ENCODE data around the gene UBR2. TPM values are rescaled to one million over a fixed set of nuclear protein-coding genes. Genes with fewer than 3 reads are reported as not detected.

UBR2 gene
- total RNA-seq, 1 experiment from 2014 or later: 13.1 TPM

GRCh38 chr6:42704251-42704936, 140.6 kb downstream of the UBR2 start:
- Histone ChIP-seq H3K27me3 (ENCODE audit: control insufficient read depth, insufficient read depth, low read length) (no peaks in the 10 kb centered on the region), H3K4me3 (ENCODE audit: insufficient read depth, low read depth, low read length) (peak overlapping the region; percentile 56), H3K36me3 (replicated peaks; ENCODE audit: control insufficient read depth, insufficient read depth, low read length) (no peaks in the 10 kb centered on the region)
- peak; percentile 73 for DNase-seq

DNA sequence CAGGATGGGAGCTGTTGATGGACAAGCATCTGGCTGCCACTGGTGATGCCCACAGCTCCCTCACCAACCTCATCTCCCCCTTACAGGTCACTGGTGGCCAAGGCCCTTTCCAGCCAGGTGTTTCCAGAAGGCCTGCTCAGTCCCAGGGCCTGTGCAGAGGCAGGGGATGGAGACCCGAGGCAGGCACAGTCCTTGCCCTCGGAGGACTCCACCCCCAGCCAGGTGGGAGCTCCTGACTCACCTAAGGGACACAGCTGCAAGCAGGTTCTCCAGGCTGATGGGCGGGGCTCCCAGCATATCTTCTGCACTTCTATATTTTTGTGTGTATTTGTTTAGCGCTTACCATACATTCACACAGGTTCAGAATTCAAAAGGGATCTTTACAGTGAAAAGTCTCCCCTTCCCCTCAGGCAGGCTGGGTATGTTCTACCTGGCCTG, 141.1 kb downstream of the UBR2 start:
- DNase-seq: no peak
- no peaks in the 10 kb centered on the region for H3K36me3 ChIP-seq (replicated peaks; ENCODE audit: control insufficient read depth, insufficient read depth, low read length)
- no peak overlapping the region for H3K4me3 ChIP-seq (ENCODE audit: insufficient read depth, low read depth, low read length)
- H3K27me3 ChIP-seq (ENCODE audit: control insufficient read depth, insufficient read depth, low read length): no peaks in the 10 kb centered on the region

GRCh38 chr6:42707595-42707994, 143.8 kb downstream of the UBR2 start:
- no peaks in the 10 kb centered on the region; the same call in 1 of the 2 replicates for H3K27me3 ChIP-seq (ENCODE audit: control insufficient read depth, insufficient read depth, low read length)
- no peak for DNase-seq
- no peaks in the 10 kb centered on the region for H3K36me3 ChIP-seq (replicated peaks; ENCODE audit: control insufficient read depth, insufficient read depth, low read length)
- H3K4me3 ChIP-seq (ENCODE audit: insufficient read depth, low read depth, low read length): no peak overlapping the region

GRCh38 chr6:42708096-42708495, 144.3 kb downstream of the UBR2 start:
- Histone ChIP-seq H3K4me3 (ENCODE audit: insufficient read depth, low read depth, low read length) (no peak overlapping the region), H3K27me3 (ENCODE audit: control insufficient read depth, insufficient read depth, low read length) (no peaks in the 10 kb centered on the region; the same call in 1 of the 2 replicates), H3K36me3 (replicated peaks; ENCODE audit: control insufficient read depth, insufficient read depth, low read length) (no peaks in the 10 kb centered on the region)
- DNase-seq: no peak

GRCh38 chr6:42709871-42710270, 146.0 kb downstream of the UBR2 start:
- H3K27me3 ChIP-seq (ENCODE audit: control insufficient read depth, insufficient read depth, low read length): no peaks in the 10 kb centered on the region; the same call in 1 of the 2 replicates
- no peak for DNase-seq
- no peak overlapping the region for H3K4me3 ChIP-seq (ENCODE audit: insufficient read depth, low read depth, low read length)
- no peaks in the 10 kb centered on the region for H3K36me3 ChIP-seq (replicated peaks; ENCODE audit: control insufficient read depth, insufficient read depth, low read length)

GRCh38 chr6:42710316-42710715, 146.5 kb downstream of the UBR2 start:
- no peaks in the 10 kb centered on the region for H3K36me3 ChIP-seq (replicated peaks; ENCODE audit: control insufficient read depth, insufficient read depth, low read length)
- peak; percentile 68 for DNase-seq
- no peaks in the 10 kb centered on the region; the same call in 1 of the 2 replicates for H3K27me3 ChIP-seq (ENCODE audit: control insufficient read depth, insufficient read depth, low read length)
- H3K4me3 ChIP-seq (ENCODE audit: insufficient read depth, low read depth, low read length): no peak overlapping the region

DNA sequence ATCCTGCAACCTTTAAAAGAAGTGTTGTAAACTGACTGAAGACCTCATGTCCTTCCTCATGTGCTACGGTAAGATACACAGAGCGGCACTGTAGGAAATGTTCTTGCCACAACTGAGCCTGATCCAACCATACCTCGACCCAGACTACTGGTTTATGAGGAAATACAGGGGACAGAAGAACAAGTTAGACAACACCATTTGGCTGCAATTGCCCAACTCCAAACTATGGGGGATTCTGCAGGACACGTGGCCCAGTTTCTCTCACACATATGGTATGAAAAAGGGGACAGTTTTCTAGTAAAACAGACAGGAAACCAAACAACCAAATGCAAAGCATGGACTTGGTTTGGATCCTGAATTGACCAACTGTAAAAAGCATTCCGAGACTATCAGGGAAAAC, 148.1 kb downstream of the UBR2 start:
- Histone ChIP-seq H3K36me3 (replicated peaks; ENCODE audit: control insufficient read depth, insufficient read depth, low read length) (no peaks in the 10 kb centered on the region), H3K4me3 (ENCODE audit: insufficient read depth, low read depth, low read length) (no peak overlapping the region), H3K27me3 (ENCODE audit: control insufficient read depth, insufficient read depth, low read length) (no peaks in the 10 kb centered on the region; the same call in 1 of the 2 replicates)
- DNase-seq: no peak

- DNase-seq: no peak
- no peaks in the 10 kb centered on the region; the same call in 1 of the 2 replicates for H3K27me3 ChIP-seq (ENCODE audit: control insufficient read depth, insufficient read depth, low read length)
- H3K4me3 ChIP-seq (ENCODE audit: insufficient read depth, low read depth, low read length): no peak overlapping the region
- no peaks in the 10 kb centered on the region for H3K36me3 ChIP-seq (replicated peaks; ENCODE audit: control insufficient read depth, insufficient read depth, low read length)
Observed at GRCh38 chr6:42714098-42714761, 150.4 kb downstream of the UBR2 start.

- Histone ChIP-seq H3K4me3 (ENCODE audit: insufficient read depth, low read depth, low read length) (no peak overlapping the region), H3K27me3 (ENCODE audit: control insufficient read depth, insufficient read depth, low read length) (no peaks in the 10 kb centered on the region; the same call in 1 of the 2 replicates), H3K36me3 (replicated peaks; ENCODE audit: control insufficient read depth, insufficient read depth, low read length) (no peaks in the 10 kb centered on the region)
- no peak for DNase-seq
Observed at GRCh38 chr6:42715871-42716270, 152.0 kb downstream of the UBR2 start.

DNA sequence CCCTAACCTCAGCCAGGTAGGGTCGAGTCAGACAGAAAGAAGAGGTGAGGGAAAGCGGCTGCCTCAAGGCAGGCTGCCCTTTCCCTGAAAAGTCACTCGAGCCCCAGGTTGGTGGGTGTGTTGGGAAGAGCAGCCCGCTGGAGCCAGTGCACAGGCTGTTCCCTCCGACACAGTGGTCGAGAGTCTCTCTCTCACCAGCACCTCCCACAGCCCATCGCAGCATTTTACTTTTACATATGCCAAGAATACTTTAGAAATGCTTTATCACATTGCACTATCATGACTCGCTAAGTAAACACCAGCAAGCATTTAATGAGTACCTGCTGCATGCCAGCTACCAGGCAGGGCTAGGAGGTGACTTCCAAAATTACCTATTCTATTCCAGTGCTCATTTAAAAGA, 156.9 kb downstream of the UBR2 start:
- Histone ChIP-seq H3K36me3 (replicated peaks; ENCODE audit: control insufficient read depth, insufficient read depth, low read length) (no peaks in the 10 kb centered on the region), H3K27me3 (ENCODE audit: control insufficient read depth, insufficient read depth, low read length) (no peaks in the 10 kb centered on the region), H3K4me3 (ENCODE audit: insufficient read depth, low read depth, low read length) (no peak overlapping the region)
- DNase-seq: no peak

GRCh38 chr6:42722497-42722896, 158.7 kb downstream of the UBR2 start, which contains the start of gene PRPH2:
Gene PRPH2 (minus strand): TSS chr6:42722597. CDS start chr6:42722334, 263 bp downstream.
- DNase-seq: no peak
- H3K4me3 ChIP-seq (ENCODE audit: insufficient read depth, low read depth, low read length): no peak within 1 kb of the TSS
- H3K36me3 ChIP-seq (replicated peaks; ENCODE audit: control insufficient read depth, insufficient read depth, low read length): no peaks in the 10 kb centered on the region
- no peaks in the 10 kb centered on the region for H3K27me3 ChIP-seq (ENCODE audit: control insufficient read depth, insufficient read depth, low read length)

- H3K36me3 ChIP-seq (replicated peaks; ENCODE audit: control insufficient read depth, insufficient read depth, low read length): no peaks in the 10 kb centered on the region
- DNase-seq: no peak
- H3K27me3 ChIP-seq (ENCODE audit: control insufficient read depth, insufficient read depth, low read length): no peaks in the 10 kb centered on the region
- no peak overlapping the region for H3K4me3 ChIP-seq (ENCODE audit: insufficient read depth, low read depth, low read length)
Observed at GRCh38 chr6:42724825-42725224, 161.0 kb downstream of the UBR2 start.

GRCh38 chr6:42726026-42726425, 162.2 kb downstream of the UBR2 start:
- no peaks in the 10 kb centered on the region for H3K27me3 ChIP-seq (ENCODE audit: control insufficient read depth, insufficient read depth, low read length)
- no peak for DNase-seq
- no peak overlapping the region for H3K4me3 ChIP-seq (ENCODE audit: insufficient read depth, low read depth, low read length)
- no peaks in the 10 kb centered on the region for H3K36me3 ChIP-seq (replicated peaks; ENCODE audit: control insufficient read depth, insufficient read depth, low read length)

- no peaks in the 10 kb centered on the region for H3K36me3 ChIP-seq (replicated peaks; ENCODE audit: control insufficient read depth, insufficient read depth, low read length)
- no peaks in the 10 kb centered on the region for H3K27me3 ChIP-seq (ENCODE audit: control insufficient read depth, insufficient read depth, low read length)
- no peak overlapping the region for H3K4me3 ChIP-seq (ENCODE audit: insufficient read depth, low read depth, low read length)
- DNase-seq: peak; percentile 90
Observed at GRCh38 chr6:42726485-42727086, 162.8 kb downstream of the UBR2 start.

DNA sequence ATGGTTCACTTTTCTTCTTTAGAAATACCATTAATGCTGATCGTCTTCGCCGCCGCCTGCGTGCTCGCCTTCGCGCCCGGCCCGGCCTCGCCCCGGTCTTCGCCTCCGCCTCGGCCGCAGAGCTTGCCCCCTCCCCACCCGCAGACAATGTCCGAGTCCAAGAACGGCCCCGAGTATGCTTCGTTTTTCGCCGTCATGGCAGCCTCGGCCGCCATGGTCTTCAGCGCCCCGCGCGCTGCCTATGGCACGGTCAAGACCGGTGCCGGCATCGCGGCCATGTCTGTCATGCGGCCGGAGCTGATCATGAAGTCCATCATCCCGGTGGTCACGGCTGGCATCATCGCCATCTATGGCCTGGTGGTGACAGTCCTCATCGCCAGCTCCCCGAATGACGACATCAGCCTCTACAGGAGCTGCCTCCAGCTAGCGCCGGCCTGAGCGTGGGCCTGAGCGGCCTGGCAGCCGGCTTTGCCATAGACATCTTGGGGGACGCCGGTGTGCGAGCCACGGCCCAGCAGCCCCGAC, 163.3 kb downstream of the UBR2 start:
- Histone ChIP-seq H3K27me3 (ENCODE audit: control insufficient read depth, insufficient read depth, low read length) (no peaks in the 10 kb centered on the region), H3K36me3 (replicated peaks; ENCODE audit: control insufficient read depth, insufficient read depth, low read length) (no peaks in the 10 kb centered on the region), H3K4me3 (ENCODE audit: insufficient read depth, low read depth, low read length) (no peak overlapping the region)
- DNase-seq: peak; percentile 57
